Measurements from ENCODE around the gene EPHA10. TPM values are rescaled to one million over a fixed set of nuclear protein-coding genes. Genes with fewer than 3 reads are reported as not detected.

Gene EPHA10
- total RNA-seq, 2 donors from 2014 or later = 0.42 TPM; not detected in 1

- TF ChIP-seq CTCF (conservative IDR thresholded peaks at IDR 0.05) = no peak
- 89 to 100% methylated on average over 1 to 2 of the region's 3 CpGs for WGBS, 2 experiments (ENCODE audit: insufficient coverage in 1 of 2, insufficient read length in 1 of 2)
- Mint-ChIP-seq H3K36me3 (ENCODE audit: low read depth) (no peaks in the 10 kb centered on the region), H3K27me3 (ENCODE audit: insufficient read depth) (peaks cover 54% of the 10 kb centered on the region), H3K4me1 (no peaks in the 10 kb centered on the region), H3K4me3 (no peak overlapping the region), H3K27ac (no peak overlapping the region), H3K9me3 (peaks cover 5% of the 10 kb centered on the region)
- Histone ChIP-seq H3K27me3 (ENCODE audit: control insufficient read depth, insufficient read depth, low read length, poor library complexity, severe bottlenecking) (peaks cover 89% of the 10 kb centered on the region), H3K36me3 (ENCODE audit: control insufficient read depth, insufficient read depth, low read length) (no peaks in the 10 kb centered on the region), H3K9me3 (ENCODE audit: control insufficient read depth, low read length) (peaks cover 4% of the 10 kb centered on the region), H3K4me1 (ENCODE audit: control insufficient read depth, insufficient read depth, low read length) (no peaks in the 10 kb centered on the region), H3K9ac (ENCODE audit: extremely low read depth, low read length, poor library complexity, severe bottlenecking) (no peak overlapping the region), H3K4me3 (ENCODE audit: low read length) (no peak overlapping the region), H3K27ac (ENCODE audit: low read depth, low read length) (no peak overlapping the region)
- no peak for DNase-seq
These were observed 18.1 kb downstream of the EPHA10 start for GRCh38 chr1:37746806-37747205.

- DNase-seq = no peak
- Histone ChIP-seq H3K27ac (ENCODE audit: low read depth, low read length) (no peak overlapping the region), H3K4me1 (ENCODE audit: control insufficient read depth, insufficient read depth, low read length) (no peaks in the 10 kb centered on the region), H3K27me3 (ENCODE audit: control insufficient read depth, insufficient read depth, low read length, poor library complexity, severe bottlenecking) (peaks cover 76% of the 10 kb centered on the region), H3K9ac (ENCODE audit: extremely low read depth, low read length, poor library complexity, severe bottlenecking) (no peak overlapping the region), H3K4me3 (ENCODE audit: low read length) (no peak overlapping the region), H3K36me3 (ENCODE audit: control insufficient read depth, insufficient read depth, low read length) (no peaks in the 10 kb centered on the region), H3K9me3 (ENCODE audit: control insufficient read depth, low read length) (peaks cover 2% of the 10 kb centered on the region)
- WGBS, 2 experiments (ENCODE audit: insufficient coverage in 1 of 2, insufficient read length in 1 of 2) = 35 to 56% methylated on average over 6 of the region's 6 CpGs
- Mint-ChIP-seq H3K36me3 (ENCODE audit: low read depth) (no peaks in the 10 kb centered on the region), H3K4me1 (no peaks in the 10 kb centered on the region), H3K27ac (no peak overlapping the region), H3K9me3 (peaks cover 1% of the 10 kb centered on the region), H3K4me3 (no peak overlapping the region), H3K27me3 (ENCODE audit: insufficient read depth) (peaks cover 52% of the 10 kb centered on the region)
- no peak for TF ChIP-seq CTCF (conservative IDR thresholded peaks at IDR 0.05)
These were observed 23.3 kb downstream of the EPHA10 start for GRCh38 chr1:37741662-37742061.

GRCh38 chr1:37741130-37741529, 23.8 kb downstream of the EPHA10 start:
- no peaks in the 10 kb centered on the region for H3K9me3 Mint-ChIP-seq

More at GRCh38 chr1:37741130-37741529, 23.8 kb downstream of the EPHA10 start:
- Mint-ChIP-seq H3K27ac (no peak overlapping the region), H3K4me1 (no peaks in the 10 kb centered on the region), H3K36me3 (ENCODE audit: low read depth) (no peaks in the 10 kb centered on the region), H3K4me3 (no peak overlapping the region), H3K27me3 (ENCODE audit: insufficient read depth) (peaks cover 52% of the 10 kb centered on the region)
- Histone ChIP-seq H3K27me3 (ENCODE audit: control insufficient read depth, insufficient read depth, low read length, poor library complexity, severe bottlenecking) (peaks cover 79% of the 10 kb centered on the region), H3K27ac (ENCODE audit: low read depth, low read length) (no peak overlapping the region), H3K9me3 (ENCODE audit: control insufficient read depth, low read length) (no peaks in the 10 kb centered on the region), H3K36me3 (ENCODE audit: control insufficient read depth, insufficient read depth, low read length) (no peaks in the 10 kb centered on the region), H3K9ac (ENCODE audit: extremely low read depth, low read length, poor library complexity, severe bottlenecking) (no peak overlapping the region), H3K4me3 (ENCODE audit: low read length) (no peak overlapping the region), H3K4me1 (ENCODE audit: control insufficient read depth, insufficient read depth, low read length) (no peaks in the 10 kb centered on the region)
- no peak for TF ChIP-seq CTCF (conservative IDR thresholded peaks at IDR 0.05)
- 86 to 90% methylated on average over 5 to 8 of the region's 9 CpGs for WGBS, 2 experiments (ENCODE audit: insufficient coverage in 1 of 2, insufficient read length in 1 of 2)
- no peak for DNase-seq
